ENCODE data around the gene ABHD12B. TPM values are rescaled to one million over a fixed set of nuclear protein-coding genes. Genes with fewer than 3 reads are reported as not detected.
A peak's percentile ranks its signal among the peaks of the same experiment; 100 is the strongest.

ABHD12B gene
- total and polyA plus RNA-seq, 2 of the 13 experiments (the other 11 are each of a cell fraction or from before 2014, with no cell fraction given), result not detected

DNA sequence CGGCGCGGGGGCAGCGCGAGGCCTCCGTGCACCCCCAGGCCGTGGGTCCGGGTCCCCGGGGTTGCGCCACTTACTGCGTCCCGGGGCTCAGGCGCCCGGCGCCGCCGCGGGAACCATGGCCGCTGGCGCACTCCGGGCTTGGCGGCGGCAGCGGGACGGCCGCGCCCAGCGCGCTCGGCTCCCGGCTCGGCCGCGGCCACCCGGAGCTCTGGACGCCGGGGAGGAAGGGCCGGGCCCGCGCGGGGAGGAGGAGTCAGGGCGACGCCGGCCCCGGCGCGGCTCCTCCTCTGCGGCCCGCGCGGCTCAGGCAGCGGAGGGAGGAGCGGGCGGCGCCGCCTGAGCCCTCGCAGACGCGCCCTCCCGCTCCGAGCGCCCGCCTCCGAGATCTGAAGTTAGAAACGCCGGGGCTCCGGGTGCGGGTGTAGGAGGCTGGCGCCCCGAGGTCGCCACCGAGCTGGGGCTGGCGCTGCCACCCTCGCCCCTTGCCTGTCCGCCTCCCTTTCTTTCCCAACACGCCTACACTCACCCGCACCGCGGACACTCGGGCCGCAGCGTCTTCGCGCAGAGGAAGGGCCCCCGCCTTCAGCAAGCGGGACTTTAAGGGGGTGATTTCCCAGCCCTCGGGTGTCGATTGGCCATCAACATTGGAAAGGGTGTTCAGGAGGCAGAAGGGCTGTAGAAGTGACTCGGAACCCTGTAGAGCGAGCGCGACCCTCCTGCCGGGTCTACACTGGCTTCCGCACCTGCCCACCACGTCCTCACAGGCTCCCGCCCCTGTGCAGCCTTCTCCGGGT is 40.7 kb upstream of the ABHD12B start, which contains the start of gene NIN (continued):
- TF ChIP-seq ZNF687 (CRISPR knock-in tag; IDR thresholded peaks at IDR 0.05) (peak; percentile 77), ZNF605 (CRISPR knock-in tag; IDR thresholded peaks at IDR 0.05) (0 out of 2 replicates have a peak, but pooled peaks have one; percentile 29), REPIN1 (CRISPR knock-in tag; IDR thresholded peaks at IDR 0.05; ENCODE audit: borderline replicate concordance, low read depth) (peak; percentile 42; the same call in 1 of the 2 replicates), SMAD1 (CRISPR knock-in tag; IDR thresholded peaks at IDR 0.05; ENCODE audit: borderline replicate concordance, low read depth) (no peak), GZF1 (CRISPR knock-in tag; IDR thresholded peaks at IDR 0.05) (no peak), RAD21 (CRISPR knock-in tag; IDR thresholded peaks at IDR 0.05) (peak; percentile 38; the same call in 1 of the 2 replicates), SNAPC2 (CRISPR knock-in tag; IDR thresholded peaks at IDR 0.05) (0 out of 2 replicates have a peak, but pooled peaks have one; percentile 28), ZNF24 (IDR thresholded peaks at IDR 0.05) (no peak), NFKB2 (CRISPR knock-in tag; IDR thresholded peaks at IDR 0.05; ENCODE audit: borderline replicate concordance) (peak; percentile 46; the same call in 1 of the 2 replicates), ZNF567 (CRISPR knock-in tag; IDR thresholded peaks at IDR 0.05; ENCODE audit: borderline replicate concordance) (0 out of 2 replicates have a peak, but pooled peaks have one; percentile 31), SNAPC5 (CRISPR knock-in tag; IDR thresholded peaks at IDR 0.05; ENCODE audit: borderline replicate concordance) (no peak), BRF2 (CRISPR knock-in tag; IDR thresholded peaks at IDR 0.05) (no peak), HNRNPL (IDR thresholded peaks at IDR 0.05; ENCODE audit: low read depth, low read length) (peak; percentile 61; the same call in 1 of the 2 replicates), ZIK1 (CRISPR knock-in tag; IDR thresholded peaks at IDR 0.05; ENCODE audit: borderline replicate concordance, low read depth) (0 out of 2 replicates have a peak, but pooled peaks have one; percentile 66)
- TF ChIP-seq, protein P1, sequence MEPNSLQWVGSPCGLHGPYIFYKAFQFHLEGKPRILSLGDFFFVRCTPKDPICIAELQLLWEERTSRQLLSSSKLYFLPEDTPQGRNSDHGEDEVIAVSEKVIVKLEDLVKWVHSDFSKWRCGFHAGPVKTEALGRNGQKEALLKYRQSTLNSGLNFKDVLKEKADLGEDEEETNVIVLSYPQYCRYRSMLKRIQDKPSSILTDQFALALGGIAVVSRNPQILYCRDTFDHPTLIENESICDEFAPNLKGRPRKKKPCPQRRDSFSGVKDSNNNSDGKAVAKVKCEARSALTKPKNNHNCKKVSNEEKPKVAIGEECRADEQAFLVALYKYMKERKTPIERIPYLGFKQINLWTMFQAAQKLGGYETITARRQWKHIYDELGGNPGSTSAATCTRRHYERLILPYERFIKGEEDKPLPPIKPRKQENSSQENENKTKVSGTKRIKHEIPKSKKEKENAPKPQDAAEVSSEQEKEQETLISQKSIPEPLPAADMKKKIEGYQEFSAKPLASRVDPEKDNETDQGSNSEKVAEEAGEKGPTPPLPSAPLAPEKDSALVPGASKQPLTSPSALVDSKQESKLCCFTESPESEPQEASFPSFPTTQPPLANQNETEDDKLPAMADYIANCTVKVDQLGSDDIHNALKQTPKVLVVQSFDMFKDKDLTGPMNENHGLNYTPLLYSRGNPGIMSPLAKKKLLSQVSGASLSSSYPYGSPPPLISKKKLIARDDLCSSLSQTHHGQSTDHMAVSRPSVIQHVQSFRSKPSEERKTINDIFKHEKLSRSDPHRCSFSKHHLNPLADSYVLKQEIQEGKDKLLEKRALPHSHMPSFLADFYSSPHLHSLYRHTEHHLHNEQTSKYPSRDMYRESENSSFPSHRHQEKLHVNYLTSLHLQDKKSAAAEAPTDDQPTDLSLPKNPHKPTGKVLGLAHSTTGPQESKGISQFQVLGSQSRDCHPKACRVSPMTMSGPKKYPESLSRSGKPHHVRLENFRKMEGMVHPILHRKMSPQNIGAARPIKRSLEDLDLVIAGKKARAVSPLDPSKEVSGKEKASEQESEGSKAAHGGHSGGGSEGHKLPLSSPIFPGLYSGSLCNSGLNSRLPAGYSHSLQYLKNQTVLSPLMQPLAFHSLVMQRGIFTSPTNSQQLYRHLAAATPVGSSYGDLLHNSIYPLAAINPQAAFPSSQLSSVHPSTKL (CRISPR knock-in tag; IDR thresholded peaks at IDR 0.05), result peak; percentile 43; the same call in 1 of the 2 replicates
- TF ChIP-seq, protein P2, sequence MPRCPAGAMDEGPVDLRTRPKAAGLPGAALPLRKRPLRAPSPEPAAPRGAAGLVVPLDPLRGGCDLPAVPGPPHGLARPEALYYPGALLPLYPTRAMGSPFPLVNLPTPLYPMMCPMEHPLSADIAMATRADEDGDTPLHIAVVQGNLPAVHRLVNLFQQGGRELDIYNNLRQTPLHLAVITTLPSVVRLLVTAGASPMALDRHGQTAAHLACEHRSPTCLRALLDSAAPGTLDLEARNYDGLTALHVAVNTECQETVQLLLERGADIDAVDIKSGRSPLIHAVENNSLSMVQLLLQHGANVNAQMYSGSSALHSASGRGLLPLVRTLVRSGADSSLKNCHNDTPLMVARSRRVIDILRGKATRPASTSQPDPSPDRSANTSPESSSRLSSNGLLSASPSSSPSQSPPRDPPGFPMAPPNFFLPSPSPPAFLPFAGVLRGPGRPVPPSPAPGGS (CRISPR knock-in tag; IDR thresholded peaks at IDR 0.05), result peak; percentile 52; the same call in 1 of the 2 replicates
